T-helper 1 cell treated with Interleukin-12 subunit alpha and Interleukin-12 subunit beta and Interleukin-4 antibody, amounts not matched to agents 30 μg/mL and 1 μg/mL, for 36 hours (primary cell): ENCODE measurements around the gene PLEKHA1.

Experiments
- H3K27ac Mint-ChIP-seq: one replicate; pipeline ENCODE4 v1.8.0; 2021; ENCODE audit warnings: mild to moderate bottlenecking, mixed read lengths
- H3K27me3 Mint-ChIP-seq: one replicate; pipeline ENCODE4 v1.8.0; 2021; ENCODE audit warnings: low read depth, mixed read lengths
- H3K36me3 Mint-ChIP-seq: one replicate; pipeline ENCODE4 v1.8.0; 2021; ENCODE audit warnings: low read depth, mixed read lengths
- H3K4me1 Mint-ChIP-seq: one replicate; pipeline ENCODE4 v1.8.0; 2021; ENCODE audit warnings: low read depth, mixed read lengths
- H3K4me3 Mint-ChIP-seq: one replicate; pipeline ENCODE4 v1.8.0; 2021; ENCODE audit warnings: mild to moderate bottlenecking, moderate library complexity, mixed read lengths
- H3K9me3 Mint-ChIP-seq: one replicate; pipeline ENCODE4 v1.8.0; 2021; ENCODE audit warnings: mixed read lengths

PLEKHA1 gene

DNA sequence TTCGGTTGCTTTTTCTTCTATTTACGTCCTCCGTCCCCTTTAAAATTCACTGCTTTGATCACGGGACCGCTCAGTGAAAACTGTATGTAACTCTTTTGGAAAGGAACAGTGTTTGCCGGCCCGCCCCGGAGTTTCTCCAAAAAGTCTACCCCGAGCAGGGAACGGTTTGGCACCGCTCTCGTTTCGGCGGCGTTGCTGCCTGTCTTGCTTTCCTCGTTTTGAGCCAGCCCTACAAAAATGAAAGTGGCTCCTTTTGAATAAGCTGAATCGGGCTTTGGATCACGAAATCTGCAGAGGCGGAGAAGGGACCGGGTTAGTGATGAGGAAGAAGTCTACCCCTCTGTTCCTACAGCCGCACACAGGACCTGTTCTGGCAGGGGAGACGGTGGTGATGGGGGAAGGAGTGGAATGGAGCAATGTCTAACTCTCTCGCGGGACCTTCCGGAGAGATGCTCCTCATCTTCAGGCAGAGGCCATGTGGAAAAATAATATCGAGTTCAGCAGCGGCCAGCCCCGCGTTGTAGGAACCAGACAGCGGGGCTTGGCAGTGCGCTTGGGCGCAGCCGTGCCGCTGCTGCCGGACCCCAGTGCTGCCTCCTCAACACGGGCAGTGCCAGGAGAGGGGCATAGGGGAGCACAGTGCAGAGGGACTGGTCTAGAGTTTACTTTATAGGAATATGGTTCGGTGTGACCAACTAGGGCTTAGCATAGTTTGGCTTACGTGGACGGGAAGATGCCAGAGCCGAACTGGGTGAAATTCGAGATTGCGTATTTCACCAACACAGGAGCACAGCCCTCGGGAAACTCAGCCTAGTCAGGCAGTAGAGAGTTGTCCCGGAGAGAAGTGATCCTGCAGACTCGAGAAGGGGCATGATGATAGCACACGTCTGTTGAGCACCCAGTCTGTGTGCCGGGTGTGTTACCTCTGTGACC, 88.3 kb downstream of the PLEKHA1 start:
- H3K36me3 Mint-ChIP-seq, result no peaks in the 10 kb centered on the region
- no peaks in the 10 kb centered on the region for H3K9me3 Mint-ChIP-seq
- no peak overlapping the region for H3K27ac Mint-ChIP-seq
- peaks cover 6% of the 10 kb centered on the region for H3K4me1 Mint-ChIP-seq
- peak overlapping the region; percentile 65 for H3K4me3 Mint-ChIP-seq
- H3K27me3 Mint-ChIP-seq, result peaks cover 60% of the 10 kb centered on the region

DNA sequence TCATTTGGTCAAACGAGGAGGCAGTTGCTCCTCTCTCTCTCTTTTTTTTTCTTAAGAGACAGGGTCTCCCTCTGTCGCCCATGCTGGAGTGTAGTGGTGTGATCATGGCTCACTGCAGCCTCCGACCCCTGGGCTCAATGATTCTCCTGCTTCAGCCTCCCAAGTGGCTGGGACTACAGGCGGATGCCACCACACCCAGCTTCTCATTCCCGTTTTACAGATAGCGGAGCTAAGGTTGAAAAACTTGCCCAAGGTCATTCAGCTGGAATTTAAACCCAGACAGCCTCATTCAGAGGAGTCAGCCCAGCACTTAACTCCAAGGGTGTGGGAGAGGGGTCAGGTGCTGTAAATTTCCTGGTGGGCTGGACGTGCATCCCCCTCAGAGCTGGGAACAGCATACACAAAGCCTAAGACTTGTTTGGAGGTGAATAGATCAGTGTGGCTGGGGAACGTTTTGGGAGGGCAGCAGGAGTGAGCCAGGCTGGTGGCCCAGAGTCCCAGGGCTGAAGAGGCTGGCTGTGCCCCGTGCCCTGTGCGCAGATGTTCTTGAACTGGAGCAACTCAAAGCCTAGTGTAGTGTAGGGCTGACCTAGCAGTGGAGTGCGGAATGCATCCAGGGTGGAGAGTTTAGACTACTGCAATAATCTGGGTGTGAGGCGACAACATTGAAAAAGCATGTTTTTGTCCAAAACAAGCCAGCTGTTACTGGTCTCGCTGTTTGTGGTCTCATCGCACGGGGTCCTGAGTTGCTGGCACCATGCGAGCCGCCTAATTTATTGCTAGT, 89.2 kb downstream of the PLEKHA1 start:
- Mint-ChIP-seq H3K4me3 (no peak overlapping the region), H3K36me3 (no peaks in the 10 kb centered on the region), H3K27ac (no peak overlapping the region), H3K27me3 (peaks cover 55% of the 10 kb centered on the region), H3K4me1 (peaks cover 6% of the 10 kb centered on the region), H3K9me3 (no peaks in the 10 kb centered on the region)

DNA sequence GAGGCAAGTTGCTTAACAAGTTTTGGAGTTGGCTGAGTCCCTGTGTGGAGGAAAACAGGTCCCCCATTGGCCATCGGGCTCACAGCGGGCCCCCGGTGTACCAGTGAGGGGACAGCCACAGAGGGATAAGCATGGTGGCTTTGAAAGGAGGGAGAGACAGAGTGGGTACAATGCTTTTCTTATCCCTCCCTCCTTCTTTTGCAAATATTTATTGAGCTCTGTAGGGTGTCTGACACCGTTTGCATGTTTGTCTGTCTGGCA, 89.7 kb downstream of the PLEKHA1 start:
- Mint-ChIP-seq H3K27ac (no peak overlapping the region), H3K4me3 (no peak overlapping the region), H3K9me3 (no peaks in the 10 kb centered on the region), H3K27me3 (peaks cover 50% of the 10 kb centered on the region), H3K4me1 (peaks cover 6% of the 10 kb centered on the region), H3K36me3 (no peaks in the 10 kb centered on the region)

DNA sequence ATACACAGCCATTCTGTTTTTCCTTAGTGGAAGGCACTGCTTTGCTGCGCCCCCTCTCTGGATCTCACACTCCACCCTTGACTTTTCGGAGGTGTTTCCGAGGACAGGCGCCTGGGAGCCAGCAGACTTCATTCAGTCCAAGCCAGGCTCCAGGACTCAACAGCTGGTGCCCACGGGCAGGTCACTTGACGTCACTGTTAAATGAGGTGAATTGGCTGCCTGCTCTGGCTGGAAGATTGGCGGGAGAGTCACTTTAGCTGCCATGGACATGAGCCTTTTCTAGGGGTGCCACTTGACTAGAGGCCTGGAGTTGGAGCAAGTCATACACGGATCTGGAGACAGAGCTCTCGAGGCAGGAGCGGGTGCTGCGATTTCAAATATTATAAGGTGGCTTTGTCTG, 90.1 kb downstream of the PLEKHA1 start:
- H3K4me3 Mint-ChIP-seq, result no peak overlapping the region
- no peaks in the 10 kb centered on the region for H3K9me3 Mint-ChIP-seq
- peaks cover 6% of the 10 kb centered on the region for H3K4me1 Mint-ChIP-seq
- no peak overlapping the region for H3K27ac Mint-ChIP-seq
- peaks cover 46% of the 10 kb centered on the region for H3K27me3 Mint-ChIP-seq
- H3K36me3 Mint-ChIP-seq, result no peaks in the 10 kb centered on the region

DNA sequence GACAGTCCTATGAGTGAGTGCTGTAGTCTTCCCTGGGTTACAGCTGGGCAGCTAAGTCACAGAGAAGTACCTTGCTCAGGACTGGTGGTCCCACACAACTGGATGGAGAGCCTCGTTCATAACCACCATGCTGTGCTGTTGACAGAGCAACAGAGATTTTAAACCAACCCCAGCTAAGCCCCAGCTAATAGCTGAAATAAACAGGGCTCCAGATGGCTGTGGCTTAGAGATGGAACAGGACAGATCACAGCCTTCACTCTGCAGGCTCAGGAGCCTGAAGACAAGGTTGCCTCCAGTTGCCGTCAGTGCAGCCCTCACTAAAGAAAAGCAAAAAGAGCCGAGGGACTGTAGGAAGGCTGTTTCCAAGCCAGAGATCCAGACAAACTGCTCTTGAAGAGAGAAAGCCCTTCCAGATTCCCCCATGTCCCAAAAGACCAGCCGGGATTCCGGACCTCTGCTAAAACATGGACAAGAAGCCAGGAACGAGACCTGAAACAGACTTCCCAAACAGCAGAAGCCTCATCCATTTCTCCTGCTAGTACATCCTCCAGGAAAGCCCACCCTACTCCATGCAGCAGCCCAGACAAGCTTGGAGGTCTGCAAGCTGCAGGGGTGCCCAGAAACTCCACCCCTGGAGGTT, 91.0 kb downstream of the PLEKHA1 start:
- Mint-ChIP-seq H3K4me1 (peaks cover 6% of the 10 kb centered on the region), H3K4me3 (no peak overlapping the region), H3K36me3 (no peaks in the 10 kb centered on the region)

DNA sequence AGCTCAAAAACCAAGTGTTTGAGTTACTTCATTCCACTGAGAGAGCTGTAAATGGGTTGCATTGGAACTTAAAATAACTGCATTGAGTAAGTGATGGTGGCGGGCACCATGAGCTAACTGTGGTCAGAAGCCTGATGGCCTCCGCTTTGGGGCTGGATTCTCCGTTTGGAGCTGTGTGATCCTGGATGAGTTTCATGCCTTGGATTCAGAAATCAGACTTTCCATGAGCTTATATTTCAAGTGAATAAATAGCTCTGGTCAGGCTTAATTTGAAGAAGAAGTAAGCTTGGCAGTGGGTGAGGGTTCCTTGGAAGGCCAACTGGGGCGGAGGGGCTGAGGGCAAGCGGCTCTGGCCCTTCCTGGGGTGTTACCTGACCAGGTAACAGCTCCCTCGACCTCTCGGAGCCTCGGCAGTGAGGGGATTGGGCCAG, 92.5 kb downstream of the PLEKHA1 start:
- H3K27me3 Mint-ChIP-seq, result peaks cover 34% of the 10 kb centered on the region

More for the DNA sequence above, 91.0 kb downstream of the PLEKHA1 start:
- H3K27ac Mint-ChIP-seq, result no peak overlapping the region
- peaks cover 37% of the 10 kb centered on the region for H3K27me3 Mint-ChIP-seq
- no peaks in the 10 kb centered on the region for H3K9me3 Mint-ChIP-seq

DNA sequence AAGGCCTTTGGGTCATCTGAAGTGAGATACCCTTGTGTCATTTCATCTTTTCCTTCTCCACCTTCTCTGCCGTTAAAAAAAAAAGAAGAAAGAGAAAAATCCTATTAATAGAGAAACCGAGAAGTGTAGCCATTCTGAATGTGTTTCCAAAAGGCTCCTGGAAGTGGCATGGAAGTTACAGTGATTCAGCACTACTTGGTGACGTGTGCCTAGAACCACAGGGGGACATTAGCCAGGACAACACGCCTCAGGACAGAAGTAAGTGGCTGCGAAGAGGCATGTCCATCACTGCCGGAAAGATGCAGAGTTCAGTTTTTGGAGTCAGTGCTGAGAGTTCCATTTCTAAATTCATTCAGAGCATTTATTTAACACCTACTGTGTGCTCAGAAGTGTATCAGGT, 93.2 kb downstream of the PLEKHA1 start:
- no peak overlapping the region for H3K27ac Mint-ChIP-seq
- peaks cover 28% of the 10 kb centered on the region for H3K27me3 Mint-ChIP-seq
- peaks cover 2% of the 10 kb centered on the region for H3K4me1 Mint-ChIP-seq
- no peaks in the 10 kb centered on the region for H3K36me3 Mint-ChIP-seq
- H3K4me3 Mint-ChIP-seq, result no peak overlapping the region
- H3K9me3 Mint-ChIP-seq, result no peaks in the 10 kb centered on the region

More for the DNA sequence above, 92.5 kb downstream of the PLEKHA1 start:
- no peak overlapping the region for H3K4me3 Mint-ChIP-seq
- H3K4me1 Mint-ChIP-seq, result peaks cover 6% of the 10 kb centered on the region
- no peaks in the 10 kb centered on the region for H3K36me3 Mint-ChIP-seq
- no peak overlapping the region for H3K27ac Mint-ChIP-seq
- no peaks in the 10 kb centered on the region for H3K9me3 Mint-ChIP-seq

DNA sequence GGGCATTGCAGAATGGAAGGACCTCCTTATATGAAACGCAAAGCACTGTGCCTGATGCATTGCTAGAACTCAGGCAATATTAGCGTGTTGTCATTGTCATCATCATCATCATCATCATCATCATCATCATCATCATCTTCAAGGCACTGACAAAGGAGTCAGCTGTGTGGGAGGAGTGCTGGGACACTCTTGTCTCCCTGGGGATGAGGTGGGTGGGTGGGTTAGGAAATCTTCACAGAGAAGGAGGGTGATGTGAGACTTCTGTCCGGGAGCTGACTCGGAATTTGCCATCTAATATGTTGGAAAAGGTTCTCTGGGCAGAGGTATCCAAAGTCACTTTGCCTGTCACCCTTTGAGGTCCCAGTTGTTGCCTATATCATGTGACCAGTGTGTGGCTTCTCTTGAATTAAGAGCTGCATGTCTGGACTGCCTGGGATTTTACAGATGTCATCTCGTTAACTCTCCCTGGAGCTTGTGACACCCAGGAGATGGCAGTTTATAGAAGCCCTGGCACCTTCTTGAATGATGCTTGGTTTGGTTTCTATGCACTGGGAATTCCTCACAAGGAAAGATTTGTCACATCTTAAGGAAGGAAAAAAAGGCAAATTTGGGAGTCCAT, 93.9 kb downstream of the PLEKHA1 start:
- Mint-ChIP-seq H3K4me1 (no peaks in the 10 kb centered on the region), H3K36me3 (no peaks in the 10 kb centered on the region), H3K9me3 (no peaks in the 10 kb centered on the region), H3K4me3 (no peak overlapping the region), H3K27ac (no peak overlapping the region), H3K27me3 (peaks cover 21% of the 10 kb centered on the region)

DNA sequence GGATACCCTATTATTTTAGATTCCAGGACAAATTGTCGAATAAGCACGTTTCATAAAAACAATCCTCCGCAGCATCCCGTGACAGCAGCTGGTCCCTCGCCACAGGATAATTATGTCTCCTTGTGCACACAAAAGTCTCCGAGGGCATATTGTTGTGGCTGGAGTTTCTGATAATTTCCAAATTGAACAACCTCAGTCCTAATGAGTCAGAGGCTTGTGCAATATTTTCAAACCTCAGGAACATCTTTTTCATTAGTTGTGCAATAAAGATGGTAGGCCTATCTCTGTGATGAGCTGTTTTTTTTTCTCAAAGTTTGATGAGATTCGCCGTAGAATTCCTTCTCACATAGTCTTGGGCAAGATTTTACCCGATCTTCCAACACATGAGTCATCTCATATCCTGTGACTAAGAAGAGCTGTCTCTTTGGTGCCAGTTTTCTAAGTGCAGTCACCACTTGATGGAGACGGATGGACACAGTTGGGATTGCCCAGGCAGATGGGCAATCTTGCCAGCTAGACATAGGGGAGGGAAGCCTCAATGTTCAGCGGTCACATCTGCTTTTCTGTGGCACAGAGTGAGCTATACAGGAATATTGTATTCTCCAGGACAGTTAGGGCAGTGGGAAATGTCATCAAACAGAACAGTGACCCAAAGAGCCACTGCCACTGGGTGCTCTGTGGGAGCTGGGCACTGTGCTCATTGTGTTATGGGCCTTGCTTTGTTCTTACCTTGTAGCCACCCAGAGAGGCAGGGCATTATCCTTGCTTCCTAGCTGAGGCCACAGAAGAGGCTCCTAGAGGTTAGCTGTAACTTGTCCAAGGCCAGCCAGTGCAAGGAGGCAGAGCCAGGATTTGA, 94.6 kb downstream of the PLEKHA1 start:
- Mint-ChIP-seq H3K27ac (no peak overlapping the region), H3K4me1 (no peaks in the 10 kb centered on the region), H3K4me3 (no peak overlapping the region), H3K9me3 (no peaks in the 10 kb centered on the region), H3K36me3 (no peaks in the 10 kb centered on the region), H3K27me3 (peaks cover 16% of the 10 kb centered on the region)

DNA sequence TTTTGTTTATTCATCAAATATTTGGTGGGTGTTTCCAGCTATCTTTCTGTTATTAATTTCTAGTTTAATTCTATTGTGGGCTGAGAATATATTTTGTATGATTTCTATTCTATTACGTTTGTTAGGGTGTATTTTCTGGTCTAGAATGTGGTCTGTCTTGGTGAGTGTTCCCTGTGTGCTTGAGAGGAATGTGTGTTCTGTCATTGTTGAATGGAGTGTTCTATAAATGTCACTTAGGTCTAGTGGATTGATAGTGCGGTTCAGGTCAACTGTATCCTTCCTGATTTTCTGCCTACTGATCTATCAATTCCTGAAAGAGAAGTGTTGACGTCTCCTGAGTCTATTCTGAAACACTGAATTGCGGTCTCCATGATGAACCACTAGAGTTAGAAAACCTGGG, 95.3 kb downstream of the PLEKHA1 start:
- no peak overlapping the region for H3K4me3 Mint-ChIP-seq
- peaks cover 16% of the 10 kb centered on the region for H3K27me3 Mint-ChIP-seq
- H3K27ac Mint-ChIP-seq, result no peak overlapping the region
- no peaks in the 10 kb centered on the region for H3K9me3 Mint-ChIP-seq
- H3K36me3 Mint-ChIP-seq, result no peaks in the 10 kb centered on the region
- no peaks in the 10 kb centered on the region for H3K4me1 Mint-ChIP-seq

DNA sequence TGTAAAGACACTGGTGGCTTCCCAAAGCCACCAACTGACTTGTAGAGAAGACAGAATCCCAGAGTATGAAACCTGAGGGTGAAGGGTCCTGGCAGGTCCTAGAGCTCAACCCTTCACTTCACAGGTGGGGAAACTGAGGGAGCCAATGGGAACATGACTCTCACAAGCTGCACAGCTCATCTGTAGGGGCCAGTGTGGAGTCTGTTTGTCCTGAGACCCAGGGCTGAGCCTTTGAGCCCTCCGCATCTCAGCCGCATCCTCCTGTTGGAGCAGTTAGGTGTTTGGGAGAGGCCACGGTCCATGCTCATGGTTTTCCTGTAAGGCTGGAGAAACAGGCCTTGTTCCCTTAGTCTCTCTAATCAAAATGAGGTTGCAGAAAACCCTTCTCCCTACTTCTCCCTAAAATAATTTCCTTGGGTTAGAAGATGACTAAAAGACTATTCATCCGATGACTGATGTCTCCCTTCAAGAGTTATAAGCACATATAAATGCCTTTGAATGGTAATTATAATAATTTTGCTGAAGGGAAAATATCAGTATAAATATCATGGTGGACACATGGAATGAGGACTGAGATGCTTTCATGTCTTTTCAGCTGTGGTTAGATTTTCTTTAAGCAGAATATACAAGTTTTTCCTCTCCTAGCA, 97.1 kb downstream of the PLEKHA1 start:
- H3K36me3 Mint-ChIP-seq, result no peaks in the 10 kb centered on the region
- no peak overlapping the region for H3K4me3 Mint-ChIP-seq
- no peak overlapping the region for H3K27ac Mint-ChIP-seq
- H3K27me3 Mint-ChIP-seq, result peaks cover 11% of the 10 kb centered on the region
- no peaks in the 10 kb centered on the region for H3K9me3 Mint-ChIP-seq
- H3K4me1 Mint-ChIP-seq, result no peaks in the 10 kb centered on the region

DNA sequence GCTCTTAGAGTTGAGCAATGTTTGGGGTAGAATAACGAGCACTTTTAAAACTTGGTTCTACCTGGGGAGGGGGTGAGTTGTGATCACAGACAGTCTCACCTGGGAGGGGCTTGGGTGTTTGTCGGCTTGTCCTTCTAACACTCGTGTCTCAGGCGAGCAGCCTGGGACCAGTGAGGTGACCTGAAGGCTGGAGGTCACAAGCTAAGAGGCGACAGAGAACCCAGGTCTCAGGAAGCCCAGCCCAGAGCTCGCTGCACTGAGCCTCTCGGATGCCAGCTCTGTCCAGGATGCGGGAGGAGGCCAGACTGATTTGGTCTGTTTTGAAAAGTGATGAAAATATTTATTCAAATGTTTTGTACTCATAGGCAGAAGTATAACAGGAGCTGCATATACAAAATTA, 98.6 kb downstream of the PLEKHA1 start:
- Mint-ChIP-seq H3K9me3 (no peaks in the 10 kb centered on the region), H3K27ac (no peak overlapping the region), H3K27me3 (peaks cover 11% of the 10 kb centered on the region), H3K4me1 (no peaks in the 10 kb centered on the region), H3K36me3 (no peaks in the 10 kb centered on the region), H3K4me3 (no peak overlapping the region)

DNA sequence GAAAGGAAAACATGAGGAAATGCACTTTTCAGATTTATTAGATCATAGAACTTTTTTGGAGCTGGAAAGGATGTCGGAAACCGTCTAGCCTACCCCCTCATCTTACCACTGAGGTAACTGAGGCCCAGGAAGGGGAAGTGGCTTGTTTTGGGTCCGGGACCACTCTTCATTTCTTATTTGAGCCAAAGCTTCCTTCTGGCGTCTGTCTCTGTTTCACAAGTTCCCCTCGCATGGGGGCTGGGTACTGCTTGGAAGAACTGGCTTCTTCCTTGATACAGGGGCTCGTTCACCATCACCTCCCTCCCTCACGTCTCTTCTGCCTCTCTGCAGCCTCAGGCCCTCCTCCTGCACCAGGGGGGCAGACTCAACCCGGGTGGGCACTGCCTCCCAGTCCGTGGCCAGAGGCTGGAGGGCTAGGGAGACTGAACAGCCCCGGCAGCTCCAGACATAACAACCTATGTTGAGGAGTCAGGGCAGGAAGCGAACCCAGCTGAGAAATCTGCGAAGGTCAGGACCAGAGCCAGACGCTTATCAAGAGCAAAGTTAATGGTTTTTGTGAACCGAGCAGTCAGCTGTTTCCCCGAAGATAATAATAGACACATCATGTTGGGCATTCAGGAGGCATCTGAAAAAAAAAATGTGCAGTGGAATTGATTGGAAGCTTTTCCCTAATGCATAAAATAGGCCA, 99.8 kb downstream of the PLEKHA1 start:
- Mint-ChIP-seq H3K36me3 (no peaks in the 10 kb centered on the region), H3K27me3 (peaks cover 11% of the 10 kb centered on the region), H3K4me1 (no peaks in the 10 kb centered on the region), H3K9me3 (no peaks in the 10 kb centered on the region), H3K27ac (no peak overlapping the region), H3K4me3 (no peak overlapping the region)
